HG03095 (cell line): ENCODE measurements around the gene ABCB10.
A peak's percentile ranks its signal among the peaks of the same experiment; 100 is the strongest.
"Not testable (repeated sequence)": the region's sequence is repeated elsewhere in the genome, so short reads cannot be mapped to it uniquely, and the experiment has no call there.

Experiments
- ATAC-seq: cut with Tn5 transposase; IDR thresholded peaks from one replicate; pipeline ENCODE4 v1.9.1; 2021; ENCODE audit warnings: moderate library complexity; ENCODE audit not compliant: unreplicated experiment

ABCB10 gene

DNA sequence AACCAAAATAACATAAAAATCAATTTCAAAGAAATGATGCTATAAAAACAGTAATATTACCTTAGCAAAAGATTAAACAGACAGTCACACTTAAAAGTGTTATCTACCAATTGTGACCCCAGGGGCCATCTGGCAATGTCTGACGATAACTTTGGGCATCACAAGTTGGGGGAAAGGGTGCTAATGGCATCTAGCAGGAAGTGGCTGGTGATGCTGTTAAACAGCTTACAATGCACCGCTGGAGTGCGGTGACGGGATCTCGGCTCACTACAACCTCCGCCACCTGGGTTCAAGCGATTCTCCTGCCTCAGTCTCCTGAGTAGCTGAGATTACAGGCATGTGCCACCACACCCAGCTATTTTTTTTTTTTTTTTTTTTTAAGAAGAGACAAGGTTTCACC is 78.0 kb downstream of the ABCB10 start:
- no peak for ATAC-seq

DNA sequence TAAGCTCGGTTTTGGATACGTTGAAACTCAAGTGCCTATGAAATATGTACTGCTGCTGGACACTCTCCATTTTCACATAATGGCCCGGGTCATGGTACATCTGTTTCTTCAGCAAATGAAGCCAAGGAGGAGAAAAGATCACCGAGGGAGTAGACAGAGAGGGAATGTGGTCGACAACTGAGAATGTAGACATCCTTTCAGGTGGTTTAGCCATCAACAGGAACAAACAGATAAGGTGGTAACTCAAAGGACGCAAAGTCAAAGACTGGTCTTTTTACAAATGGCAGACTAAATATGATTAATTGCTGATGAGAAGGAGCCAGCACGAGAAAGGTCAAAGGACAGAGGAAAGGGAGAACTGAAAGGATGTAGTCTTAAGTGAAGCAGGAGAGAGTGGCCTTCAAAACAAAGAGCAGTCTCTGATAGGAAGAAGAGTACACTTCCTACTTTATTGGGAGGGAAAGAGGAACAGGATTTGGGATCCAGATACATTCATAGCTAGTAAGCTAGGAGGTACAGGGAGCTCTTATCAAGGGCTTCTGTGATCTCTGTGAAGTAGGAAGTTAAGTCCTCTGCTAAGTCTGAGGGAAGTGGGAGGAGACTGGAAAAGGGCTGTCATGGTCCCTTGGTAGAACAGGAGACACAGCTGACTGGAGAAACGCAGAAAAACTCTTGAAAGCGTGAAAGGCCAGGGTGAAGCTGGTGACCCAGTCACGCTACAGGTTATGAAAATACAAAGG is 78.7 kb downstream of the ABCB10 start:
- ATAC-seq: peak; percentile 70

DNA sequence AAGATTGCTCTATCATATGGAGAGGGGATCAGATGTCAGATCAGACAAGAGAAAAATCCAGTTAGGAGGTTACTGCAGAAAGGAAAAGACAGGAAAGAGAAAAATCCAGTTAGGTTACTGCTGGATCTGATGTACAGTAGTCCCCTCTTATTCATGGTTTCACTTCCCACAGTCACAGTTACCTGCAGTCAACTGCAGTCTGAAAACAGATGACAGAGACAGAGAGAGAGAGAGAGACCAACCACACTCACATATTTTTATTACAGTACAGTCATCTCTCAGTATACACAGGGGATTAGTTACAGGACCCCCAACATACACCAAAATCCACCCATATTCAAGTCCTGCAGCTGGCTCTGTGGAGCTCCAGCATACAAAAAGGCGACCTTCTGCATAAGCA is 79.7 kb downstream of the ABCB10 start:
- ATAC-seq: peak; percentile 74

DNA sequence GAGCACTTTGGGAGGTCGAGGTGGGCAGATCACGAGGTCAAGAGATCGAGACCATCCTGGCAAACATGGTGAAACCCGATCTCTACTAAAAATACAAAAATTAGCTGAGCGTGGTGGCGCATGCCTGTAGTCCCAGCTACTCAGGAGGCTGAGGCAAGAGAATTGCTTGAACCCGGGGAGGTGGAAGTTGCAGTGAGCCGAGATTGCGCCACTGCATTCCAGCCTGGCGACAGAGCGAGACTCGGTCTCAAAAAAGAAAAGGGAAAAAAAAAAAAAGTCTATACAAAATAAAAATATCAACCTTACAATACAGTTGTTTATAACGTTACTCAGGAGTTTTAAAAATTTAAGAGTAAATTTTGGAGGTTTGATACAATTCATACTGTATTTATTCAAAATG is 82.6 kb downstream of the ABCB10 start:
- not testable (repeated sequence) for ATAC-seq

DNA sequence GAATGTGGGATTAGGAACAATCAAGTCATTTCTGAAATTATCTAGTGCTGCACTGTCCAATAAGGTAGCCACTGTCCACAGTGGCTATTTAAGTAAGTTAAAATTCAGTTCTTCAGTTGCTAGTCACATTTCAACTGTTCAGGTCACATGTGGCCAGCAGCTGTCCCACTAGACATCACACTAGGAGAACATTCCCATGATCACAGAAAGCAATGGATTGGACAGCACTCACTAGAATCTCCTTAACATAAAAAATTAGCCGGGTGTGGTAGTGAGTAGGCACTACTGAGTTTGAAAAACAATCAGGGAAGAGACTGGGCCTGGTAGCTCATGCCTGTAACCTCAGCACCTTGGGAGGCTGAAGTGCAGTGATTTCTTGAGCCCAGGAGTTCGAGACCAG is 84.0 kb downstream of the ABCB10 start:
- ATAC-seq: no peak

DNA sequence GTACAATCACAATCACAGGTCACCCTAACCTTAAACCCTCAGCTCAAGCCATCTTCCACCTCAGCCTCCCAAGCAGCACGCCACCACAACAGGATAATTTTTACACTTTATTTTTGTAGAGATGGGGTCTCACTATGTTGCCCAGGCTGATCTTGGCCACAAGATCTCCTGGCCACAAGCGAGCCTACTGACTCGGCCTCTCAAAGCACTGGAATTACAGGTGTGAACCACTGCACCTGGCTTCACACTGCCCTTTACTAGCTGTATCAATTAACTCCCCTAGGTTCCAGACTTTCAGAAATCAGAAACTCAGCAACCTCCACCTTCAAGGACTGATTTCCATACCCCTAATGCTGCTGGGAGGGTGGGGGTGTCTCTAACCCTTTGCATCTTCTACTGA is 87.3 kb downstream of the ABCB10 start:
- no peak for ATAC-seq

DNA sequence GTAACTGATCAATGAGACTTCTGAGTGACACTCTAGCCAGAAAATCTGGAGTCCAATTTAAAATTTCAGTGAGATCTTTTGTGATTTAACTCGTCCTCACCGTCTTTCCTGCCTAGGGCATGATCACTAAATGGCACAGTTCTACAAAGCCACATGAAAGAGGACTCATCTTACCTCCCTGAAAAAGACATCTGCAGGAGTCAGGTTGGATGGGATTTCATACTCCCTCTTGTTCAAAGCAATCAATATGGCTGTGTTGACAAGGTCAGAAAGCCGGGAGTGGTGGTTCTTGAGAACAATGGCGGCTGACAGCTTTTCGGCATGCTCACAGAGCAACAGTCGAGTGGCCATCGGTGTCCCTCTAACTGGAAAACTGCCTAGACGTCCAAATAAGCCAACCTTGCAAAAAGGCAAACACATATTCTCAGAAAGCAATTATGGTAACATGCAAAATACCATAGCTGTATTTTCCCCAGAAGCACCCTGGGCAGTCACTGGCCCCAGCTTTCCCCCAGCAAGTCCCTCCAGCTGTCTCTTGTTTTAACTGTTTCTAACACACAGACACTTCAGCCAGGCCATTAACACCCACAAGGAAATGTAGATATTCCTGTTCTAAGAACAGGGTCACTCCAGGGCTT is 88.0 kb downstream of the ABCB10 start:
- no peak for ATAC-seq

DNA sequence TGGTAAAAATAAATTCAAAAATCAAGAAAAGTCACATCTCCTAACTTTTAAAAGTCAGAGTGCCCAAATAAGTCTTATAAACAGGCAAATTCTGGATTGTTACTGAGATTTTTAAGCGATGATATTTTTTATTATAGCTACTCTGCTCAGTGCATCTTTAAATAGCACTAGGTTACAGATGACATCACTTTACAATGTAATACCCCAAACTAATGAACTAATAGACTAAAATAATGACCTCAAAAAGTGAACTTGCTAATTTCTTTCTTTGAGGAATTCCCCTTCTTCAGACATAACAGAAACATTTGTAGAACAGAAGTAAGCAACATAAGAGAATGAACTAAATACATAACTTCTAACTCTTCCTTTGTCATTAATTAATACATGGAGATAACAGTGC is 91.6 kb downstream of the ABCB10 start:
- ATAC-seq: no peak
